ENCODE data around the gene NEMP1. TPM values are rescaled to one million over a fixed set of nuclear protein-coding genes. Genes with fewer than 3 reads are reported as not detected.

Gene NEMP1
- total and polyA plus RNA-seq, 10 of the 15 experiments (the other 5 are each of a cell fraction or from before 2014, with no cell fraction given) = 4.0 to 45.9 (median 19.8) TPM

GRCh38 chr12:57110104-57111030, 31.8 kb upstream of the NEMP1 start (continued):
- TF ChIP-seq, protein P1, sequence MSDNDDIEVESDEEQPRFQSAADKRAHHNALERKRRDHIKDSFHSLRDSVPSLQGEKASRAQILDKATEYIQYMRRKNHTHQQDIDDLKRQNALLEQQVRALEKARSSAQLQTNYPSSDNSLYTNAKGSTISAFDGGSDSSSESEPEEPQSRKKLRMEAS (IDR thresholded peaks at IDR 0.05; ENCODE audit: low read depth, low read length) = no peak
- TF ChIP-seq BHLHE40 (IDR thresholded peaks at IDR 0.05; ENCODE audit: borderline replicate concordance in 1 of 2, low read depth in 2 of 2, low read length in 1 of 2) (peak in 1 of 2 experiments; percentile 89; a peak in 3 of 4 replicates), PAX8 (IDR thresholded peaks at IDR 0.05) (no peak), ZNF207 (IDR thresholded peaks at IDR 0.05; ENCODE audit: borderline replicate concordance) (no peak; the same call in 1 of the 2 replicates), KLF5 (IDR thresholded peaks at IDR 0.05; ENCODE audit: partially characterized antibody) (no peak), POU2F2 (IDR thresholded peaks at IDR 0.05; ENCODE audit: borderline replicate concordance, low read depth, low read length) (peak; percentile 33; the same call in 1 of the 3 replicates)
- TF ChIP-seq, protein P2, sequence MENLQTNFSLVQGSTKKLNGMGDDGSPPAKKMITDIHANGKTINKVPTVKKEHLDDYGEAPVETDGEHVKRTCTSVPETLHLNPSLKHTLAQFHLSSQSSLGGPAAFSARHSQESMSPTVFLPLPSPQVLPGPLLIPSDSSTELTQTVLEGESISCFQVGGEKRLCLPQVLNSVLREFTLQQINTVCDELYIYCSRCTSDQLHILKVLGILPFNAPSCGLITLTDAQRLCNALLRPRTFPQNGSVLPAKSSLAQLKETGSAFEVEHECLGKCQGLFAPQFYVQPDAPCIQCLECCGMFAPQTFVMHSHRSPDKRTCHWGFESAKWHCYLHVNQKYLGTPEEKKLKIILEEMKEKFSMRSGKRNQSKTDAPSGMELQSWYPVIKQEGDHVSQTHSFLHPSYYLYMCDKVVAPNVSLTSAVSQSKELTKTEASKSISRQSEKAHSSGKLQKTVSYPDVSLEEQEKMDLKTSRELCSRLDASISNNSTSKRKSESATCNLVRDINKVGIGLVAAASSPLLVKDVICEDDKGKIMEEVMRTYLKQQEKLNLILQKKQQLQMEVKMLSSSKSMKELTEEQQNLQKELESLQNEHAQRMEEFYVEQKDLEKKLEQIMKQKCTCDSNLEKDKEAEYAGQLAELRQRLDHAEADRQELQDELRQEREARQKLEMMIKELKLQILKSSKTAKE (IDR thresholded peaks at IDR 0.05; ENCODE audit: low read depth, poor library complexity, severe bottlenecking) = peak; percentile 64
